GM12872 (cell line): ENCODE data around the gene ZSCAN5A.
"Not testable (repeated sequence)": the region's sequence is repeated elsewhere in the genome, so short reads cannot be mapped to it uniquely, and the experiment has no call there.

ENCODE experiments used
- CTCF ChIP-seq: IDR thresholded peaks from 3 replicates; pipeline ENCODE4 v1.5.1; 2011; ENCODE audit warnings: low read depth, mild to moderate bottlenecking, low read length, moderate library complexity; ENCODE audit not compliant: insufficient read depth

The ZSCAN5A gene

GRCh38 chr19:56197646-56198045 is 117.0 kb downstream of the ZSCAN5A start, which contains the start of gene ZSCAN5B:
Gene ZSCAN5B (minus strand): TSS chr19:56197783. CDS start chr19:56193052, 4,731 bp downstream.
- TF ChIP-seq CTCF: not testable (repeated sequence)

GRCh38 chr19:56193981-56194640 is 120.5 kb downstream of the ZSCAN5A start:
- no peak for TF ChIP-seq CTCF

- TF ChIP-seq CTCF: no peak
Observed at GRCh38 chr19:56191711-56192110, 122.9 kb downstream of the ZSCAN5A start.

- TF ChIP-seq CTCF: no peak
Observed at GRCh38 chr19:56191115-56191514, 123.5 kb downstream of the ZSCAN5A start.

GRCh38 chr19:56189785-56190184 is 124.9 kb downstream of the ZSCAN5A start:
- no peak for TF ChIP-seq CTCF

GRCh38 chr19:56177564-56178243 is 136.9 kb downstream of the ZSCAN5A start:
- no peak for TF ChIP-seq CTCF

GRCh38 chr19:56176881-56177280 is 137.8 kb downstream of the ZSCAN5A start:
- no peak for TF ChIP-seq CTCF
